Sigmoid colon (tissue), 4 donors: ENCODE measurements around the gene ANGPTL2.

ENCODE experiments used
- CTCF ChIP-seq, 4 experiments: fragments of 450-650 bp in 3 of 4; fragments of 200-600 bp in 1 of 4; IDR thresholded peaks; one replicate each; pipeline ENCODE4 v1.5.1; 2016 to 2019; ENCODE audit warnings: antibody characterized with exemption in 4 of 4, mild to moderate bottlenecking in 3 of 4, moderate library complexity in 2 of 4
- POLR2AphosphoS5 ChIP-seq, 4 donors: sonication (generic); formaldehyde crosslinking; IDR thresholded peaks; one replicate each; pipeline ENCODE4 v1.6.1; 2017; ENCODE audit warnings: antibody characterized with exemption in 4 of 4

DNA sequence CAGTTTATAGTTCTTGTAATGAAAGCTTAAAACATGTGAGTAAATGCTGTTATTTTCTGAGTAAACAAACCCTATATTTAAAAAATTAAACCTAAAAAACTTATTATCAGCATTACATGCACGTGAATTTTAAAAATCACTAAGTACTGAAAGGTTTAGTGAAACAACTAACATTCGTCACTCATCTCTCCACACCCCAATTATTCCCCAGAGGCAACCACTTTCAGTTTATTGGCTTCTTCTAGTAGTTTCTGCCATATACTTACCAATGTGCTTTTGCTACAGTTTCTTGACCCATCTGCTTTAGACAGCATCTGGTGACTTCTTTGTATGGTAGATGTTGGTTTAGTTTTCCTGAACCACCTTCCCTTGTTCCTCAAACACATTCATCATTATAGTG is 58.1 kb downstream of the ANGPTL2 start:
- TF ChIP-seq POLR2AphosphoS5 (IDR thresholded peaks at IDR 0.05) (no peak), CTCF (IDR thresholded peaks at IDR 0.05) (no peak)
